Measurements from ENCODE around the gene CIBAR2.
"Not testable (repeated sequence)": the region's sequence is repeated elsewhere in the genome, so short reads cannot be mapped to it uniquely, and the experiment has no call there.

The CIBAR2 gene

DNA sequence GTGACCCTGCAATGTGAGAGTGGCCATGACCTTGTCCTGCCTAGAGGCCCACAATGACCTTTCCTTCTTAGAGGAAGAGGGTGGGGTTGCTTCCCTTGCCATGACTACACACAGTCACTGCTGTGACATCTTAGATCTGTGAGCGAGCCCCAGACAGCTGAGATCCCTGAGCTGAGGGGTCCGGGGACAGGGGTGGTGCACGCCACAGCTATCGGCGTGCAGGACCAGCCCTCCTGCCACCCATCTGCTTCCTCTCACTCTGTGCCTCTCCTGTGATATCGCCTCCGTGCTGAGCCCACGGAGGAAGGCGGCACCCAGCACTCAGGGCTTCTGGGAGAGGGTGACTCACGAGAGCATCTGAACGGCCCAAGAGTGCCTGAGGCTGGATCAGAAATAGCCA is 49.4 kb downstream of the CIBAR2 start:
- DNase-seq (ENCODE audit: low read depth in 2 of 3, low spot score in 2 of 3): no peak

DNA sequence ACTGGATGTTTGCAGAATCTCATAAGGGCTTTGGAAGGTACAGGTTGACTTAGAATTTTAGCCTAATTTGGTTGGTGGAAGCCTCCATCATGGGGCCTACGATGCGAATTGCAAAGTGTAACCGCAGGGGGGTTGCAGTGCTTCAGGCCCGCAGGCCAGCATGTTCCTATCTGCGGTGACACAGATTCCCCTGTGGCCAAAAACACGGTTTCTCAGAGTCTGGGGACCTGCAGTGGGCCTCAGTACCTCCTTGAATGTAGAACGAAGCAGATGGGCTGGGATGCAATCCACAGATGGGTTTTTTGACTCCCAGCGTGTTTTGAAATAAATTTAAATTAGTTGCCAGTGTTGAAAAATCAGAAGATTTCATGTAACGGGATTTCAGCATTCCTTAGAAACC is 49.9 kb downstream of the CIBAR2 start:
- DNase-seq (ENCODE audit: low read depth in 2 of 3, low spot score in 2 of 3): no peak

DNA sequence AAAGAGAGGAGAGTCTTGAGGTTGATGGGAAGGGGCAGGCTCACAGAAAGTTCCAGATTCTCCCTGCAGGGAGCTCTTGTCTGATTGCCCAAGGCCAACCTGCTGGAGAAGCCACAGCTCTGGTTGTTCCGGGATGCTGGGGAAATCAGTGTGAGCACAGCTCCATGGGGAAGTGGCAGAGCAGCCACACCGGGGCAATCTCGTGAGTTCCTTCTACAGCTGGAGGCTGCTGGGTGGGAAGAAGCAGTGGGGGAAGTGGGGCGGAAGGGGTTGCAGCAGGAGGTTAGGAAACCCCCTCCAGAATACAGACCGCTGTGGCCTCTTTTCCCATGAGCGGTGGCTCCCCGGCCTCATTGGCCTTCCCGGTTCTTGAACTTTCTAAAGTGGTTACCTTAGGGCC is 50.7 kb downstream of the CIBAR2 start:
- DNase-seq (ENCODE audit: low read depth in 2 of 3, low spot score in 2 of 3): no peak

DNA sequence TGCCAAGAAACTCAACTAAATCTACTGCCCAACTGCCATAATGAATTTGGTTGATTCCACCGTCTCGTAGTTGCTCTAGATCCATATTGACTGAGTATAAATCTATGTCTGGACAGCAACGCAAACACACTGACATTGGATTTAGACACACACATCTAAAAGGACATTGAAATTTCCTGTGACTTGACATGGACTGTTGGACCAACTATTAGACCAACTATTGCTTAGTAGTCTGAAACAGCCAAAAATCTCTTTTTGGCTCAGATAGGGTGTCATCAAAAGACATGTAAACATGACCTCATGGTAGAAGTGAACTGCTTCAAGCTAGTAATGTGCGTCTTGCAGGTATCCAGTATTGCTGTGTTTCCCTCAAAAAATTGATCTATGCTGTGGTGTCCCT is 53.4 kb downstream of the CIBAR2 start:
- DNase-seq (ENCODE audit: low read depth in 2 of 3, low spot score in 2 of 3): no peak

DNA sequence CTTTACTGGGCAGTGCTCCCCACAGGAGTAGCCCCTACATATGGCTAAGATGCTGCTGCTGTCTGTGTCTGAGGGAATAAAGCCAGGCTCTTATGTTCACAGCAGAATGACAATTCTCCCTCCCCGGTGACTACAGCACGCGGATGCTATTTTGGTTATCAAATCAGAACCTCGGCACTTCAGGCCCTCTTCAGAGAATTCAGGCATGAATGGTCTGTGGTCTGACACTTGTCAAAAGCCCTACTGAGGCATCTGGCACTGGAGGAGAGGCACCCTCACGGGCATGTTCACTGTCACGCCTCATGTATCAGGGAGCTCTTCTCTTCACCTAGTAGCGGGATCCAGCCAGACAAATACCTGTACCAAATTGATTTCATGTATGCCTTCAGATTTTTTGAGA is 54.3 kb downstream of the CIBAR2 start:
- DNase-seq (ENCODE audit: low read depth in 2 of 3, low spot score in 2 of 3): no peak

DNA sequence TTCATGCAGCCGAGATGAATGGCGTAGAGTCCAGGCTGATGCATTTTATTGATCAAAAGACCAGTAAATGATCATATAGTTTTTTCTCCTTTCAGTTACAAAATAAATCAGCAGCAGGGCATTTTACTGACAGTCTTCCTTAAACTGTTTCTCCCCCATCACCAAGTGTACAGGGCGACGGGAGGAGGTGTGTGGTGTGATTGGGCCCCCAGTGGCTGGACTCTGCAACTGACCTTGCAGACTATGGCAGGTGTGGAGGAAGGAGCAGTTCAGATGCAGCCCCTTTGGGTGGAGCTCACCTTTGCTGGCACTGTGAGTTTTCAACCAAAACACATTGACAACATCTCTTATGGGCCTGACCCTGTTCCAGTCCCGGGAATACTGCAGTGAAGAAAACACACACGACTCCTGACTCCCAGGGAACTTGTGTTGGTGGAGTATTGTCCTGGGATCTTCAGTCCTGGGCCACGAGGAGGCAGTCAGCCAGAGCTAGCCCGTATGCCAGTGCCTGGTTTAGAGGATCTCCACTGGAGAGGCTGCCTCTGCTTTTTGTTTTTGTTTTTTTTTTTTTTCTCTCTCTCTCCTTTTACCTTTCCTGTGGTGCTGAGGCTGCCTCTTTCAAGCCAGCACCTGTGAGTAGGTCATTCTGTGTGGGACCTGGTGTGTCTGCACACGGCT is 54.9 kb downstream of the CIBAR2 start:
- DNase-seq (ENCODE audit: low read depth in 2 of 3, low spot score in 2 of 3): no peak

DNA sequence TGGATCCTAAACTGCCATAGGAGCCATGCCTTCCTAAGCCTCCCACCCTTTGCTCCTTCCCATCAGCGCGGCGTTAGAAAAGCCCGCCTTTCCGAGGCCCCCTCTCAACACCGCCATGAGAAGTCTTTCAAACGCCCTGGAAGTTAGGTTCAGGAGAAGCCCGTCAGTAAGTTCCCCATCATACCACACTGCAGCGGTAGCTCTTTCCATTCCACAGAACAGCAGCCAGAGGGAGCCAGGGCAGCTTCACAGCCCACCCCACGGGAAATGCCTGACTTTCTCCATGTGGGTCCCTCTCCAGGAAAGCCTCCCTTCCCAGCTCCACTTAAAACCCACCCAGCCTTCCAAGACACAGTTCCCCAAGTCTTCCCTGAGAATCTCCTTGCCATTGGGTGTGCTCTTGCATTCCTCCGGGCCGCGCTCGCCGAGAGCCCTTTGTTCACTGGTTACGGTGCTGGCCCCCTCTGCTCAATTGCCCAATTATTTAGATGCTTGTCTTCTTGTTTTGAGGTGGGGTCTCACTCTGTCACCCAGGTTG is 56.0 kb downstream of the CIBAR2 start:
- DNase-seq (ENCODE audit: low read depth in 2 of 3, low spot score in 2 of 3): no peak

DNA sequence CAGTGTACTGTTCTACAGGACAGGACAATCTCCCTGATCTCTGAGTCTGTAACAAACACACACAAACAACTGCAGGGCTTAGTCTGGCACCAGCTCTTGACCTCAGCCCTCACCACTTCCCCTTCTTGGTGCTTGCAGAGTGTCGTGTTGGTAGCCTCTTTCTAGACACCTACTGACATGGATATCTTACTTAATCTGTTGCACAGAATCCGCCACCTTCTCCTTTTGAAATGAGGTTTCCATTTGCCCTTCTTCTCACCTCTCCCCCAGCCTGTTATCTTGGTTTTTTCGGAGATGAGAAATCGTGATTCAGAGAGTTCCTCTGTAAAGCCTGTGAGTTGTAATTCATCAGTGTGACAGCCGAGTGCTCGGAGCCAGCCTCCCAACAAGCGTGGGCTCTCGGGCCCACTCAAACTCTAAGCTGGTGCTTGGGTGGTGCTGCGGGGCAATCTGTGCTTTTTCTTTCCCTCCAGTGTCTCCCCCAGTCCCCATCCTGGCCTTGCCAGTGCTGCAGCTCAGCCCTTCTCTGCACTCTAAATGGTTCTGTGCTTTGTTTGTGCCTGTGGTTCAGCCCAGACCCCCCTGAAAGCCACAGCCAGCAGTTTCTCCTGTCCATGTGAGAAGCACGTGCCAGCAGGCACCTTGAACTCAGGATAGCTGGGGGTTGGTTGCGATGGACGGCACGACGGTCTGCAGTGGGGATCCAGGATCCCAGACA is 56.6 kb downstream of the CIBAR2 start:
- DNase-seq (ENCODE audit: low read depth in 2 of 3, low spot score in 2 of 3): peak; percentile 19 to 51 (median 46)

DNA sequence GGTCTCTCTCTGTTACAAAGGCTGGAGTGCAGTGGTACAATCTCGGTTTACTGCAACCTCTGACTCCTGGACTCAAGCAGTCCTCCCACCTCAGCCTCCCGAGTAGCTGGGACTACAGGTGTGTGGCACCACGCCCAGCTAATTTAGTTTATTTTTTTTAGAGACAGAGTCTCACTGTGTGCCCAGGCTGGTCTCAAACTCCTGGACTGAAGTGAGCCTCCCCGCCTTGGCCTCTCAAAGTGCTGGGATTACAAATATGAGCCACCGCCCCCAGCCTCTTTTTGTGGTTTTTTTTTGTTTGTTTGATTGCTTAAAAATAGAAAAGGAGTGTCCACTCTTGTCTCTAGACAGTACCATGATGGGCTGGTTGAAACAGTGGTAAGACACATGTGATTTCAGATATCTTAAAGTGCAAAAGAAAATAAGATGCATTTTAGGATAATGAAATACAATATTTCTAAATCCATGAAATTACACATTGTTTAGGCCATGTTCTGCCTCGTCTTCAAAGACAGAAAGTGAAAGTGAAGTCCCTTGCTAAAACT is 57.3 kb downstream of the CIBAR2 start:
- no peak for DNase-seq (ENCODE audit: low read depth in 2 of 3, low spot score in 2 of 3)

DNA sequence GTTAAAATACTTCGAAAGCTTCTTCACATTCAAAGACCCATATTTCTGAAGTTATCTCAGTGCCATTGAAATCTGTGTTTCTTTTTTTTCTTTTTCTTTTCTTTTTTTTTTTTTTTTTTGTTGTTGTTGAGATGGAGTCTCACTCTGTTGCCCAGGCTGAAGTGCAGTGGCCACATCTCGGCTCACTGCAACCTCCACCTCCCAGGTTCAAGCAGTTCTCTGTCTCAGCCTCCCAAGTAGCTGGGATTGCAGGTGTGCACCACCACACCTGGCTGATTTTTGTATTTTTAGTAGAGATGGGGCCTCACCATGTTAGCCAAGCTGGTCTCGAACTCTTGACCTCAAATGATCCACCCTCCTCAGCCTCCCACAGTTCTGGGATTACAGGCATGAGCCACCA is 58.0 kb downstream of the CIBAR2 start:
- DNase-seq (ENCODE audit: low read depth in 2 of 3, low spot score in 2 of 3): not testable (repeated sequence)

DNA sequence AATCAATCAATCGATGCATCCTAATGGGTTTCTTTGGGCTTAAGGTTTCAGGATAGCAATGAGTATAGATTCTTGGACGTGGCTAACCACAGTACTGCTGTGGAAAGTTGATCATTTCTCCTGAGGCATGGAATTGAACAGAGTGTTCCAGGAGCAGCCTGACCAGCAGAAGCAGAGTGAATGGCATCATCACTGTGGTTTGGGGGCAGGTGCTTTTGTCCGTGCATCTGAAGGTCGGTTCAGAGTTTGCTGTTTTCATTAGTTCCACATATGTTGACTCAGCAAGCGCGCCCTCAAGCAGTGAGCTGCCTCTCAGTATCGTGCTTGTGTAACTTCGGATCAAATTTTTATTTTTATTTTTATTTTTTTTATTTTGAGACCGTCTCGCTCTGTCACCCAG is 59.7 kb downstream of the CIBAR2 start:
- no peak for DNase-seq (ENCODE audit: low read depth in 2 of 3, low spot score in 2 of 3)

DNA sequence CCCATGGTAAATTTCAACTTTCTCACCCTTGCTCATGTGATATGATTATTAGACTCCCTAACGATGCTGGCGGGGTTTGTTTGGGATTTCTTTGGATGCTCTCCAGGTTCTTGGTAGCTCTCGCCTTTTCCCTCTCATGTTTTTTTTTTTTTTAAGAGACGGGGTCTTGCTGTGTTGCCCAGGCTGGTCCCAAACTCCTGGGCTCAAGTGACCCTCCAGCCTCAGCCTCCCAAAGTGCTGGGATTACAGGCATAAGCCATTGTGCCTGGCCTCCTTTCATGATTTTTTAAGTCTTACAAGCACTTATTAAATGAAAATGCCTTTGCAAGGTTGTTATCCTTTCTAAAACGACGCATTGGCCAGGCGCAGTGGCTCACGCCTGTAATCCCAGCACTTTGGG is 60.6 kb downstream of the CIBAR2 start:
- DNase-seq (ENCODE audit: low read depth in 2 of 3, low spot score in 2 of 3): no peak

DNA sequence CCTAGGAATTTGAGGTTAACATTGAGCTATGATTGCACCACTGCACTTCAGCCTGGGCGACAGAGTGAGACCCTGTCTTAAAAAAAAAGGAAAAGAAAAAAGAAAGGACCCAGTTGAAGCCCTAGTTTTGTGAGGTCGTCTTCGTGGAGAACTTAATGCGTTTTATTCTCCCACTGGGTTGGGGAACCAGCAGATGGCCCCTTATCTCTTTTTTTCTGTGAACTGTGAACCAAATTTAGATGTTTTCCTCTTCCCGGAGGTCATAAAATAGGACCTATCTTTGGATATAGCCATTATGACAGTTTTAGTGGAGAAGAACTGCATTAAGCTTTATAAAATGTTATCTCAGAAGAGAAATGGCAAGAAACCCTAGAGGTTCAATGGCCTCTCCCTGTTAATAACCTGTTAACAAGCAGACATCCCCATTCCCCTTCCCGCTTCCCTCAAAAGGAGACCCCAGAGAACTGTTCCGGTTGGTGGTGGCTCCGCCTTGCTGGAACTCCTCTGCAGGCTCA is 61.1 kb downstream of the CIBAR2 start:
- DNase-seq (ENCODE audit: low read depth in 2 of 3, low spot score in 2 of 3): no peak

DNA sequence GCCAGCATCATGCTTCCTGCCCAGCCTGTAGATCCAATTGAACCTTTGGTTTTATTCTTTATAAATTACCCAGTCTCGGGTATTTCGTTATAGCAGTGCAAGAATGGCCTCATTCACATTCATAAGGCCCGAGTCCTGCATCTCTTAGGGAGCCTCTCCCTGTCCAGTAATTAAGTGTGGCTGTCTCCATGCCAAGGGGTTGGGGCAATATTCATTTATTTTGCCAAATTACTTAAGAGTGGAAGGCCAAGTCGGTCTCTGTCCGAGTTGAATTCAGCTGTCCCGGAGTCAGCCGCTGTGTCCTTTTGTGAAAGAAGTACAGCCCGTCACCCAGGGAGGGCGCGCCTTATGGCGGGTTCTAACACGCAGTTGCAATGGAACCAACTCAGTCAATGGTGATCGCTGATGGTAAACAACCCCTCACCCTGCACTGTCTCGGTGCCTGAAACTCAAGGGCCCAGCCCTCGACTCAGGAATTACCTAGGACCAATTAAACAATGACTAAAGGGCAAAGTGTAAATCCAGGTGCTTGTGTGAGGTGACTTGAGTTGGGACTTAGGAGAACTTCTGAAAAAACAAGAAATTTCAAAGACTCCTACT is 62.5 kb downstream of the CIBAR2 start:
- DNase-seq (ENCODE audit: low read depth in 2 of 3, low spot score in 2 of 3): no peak

DNA sequence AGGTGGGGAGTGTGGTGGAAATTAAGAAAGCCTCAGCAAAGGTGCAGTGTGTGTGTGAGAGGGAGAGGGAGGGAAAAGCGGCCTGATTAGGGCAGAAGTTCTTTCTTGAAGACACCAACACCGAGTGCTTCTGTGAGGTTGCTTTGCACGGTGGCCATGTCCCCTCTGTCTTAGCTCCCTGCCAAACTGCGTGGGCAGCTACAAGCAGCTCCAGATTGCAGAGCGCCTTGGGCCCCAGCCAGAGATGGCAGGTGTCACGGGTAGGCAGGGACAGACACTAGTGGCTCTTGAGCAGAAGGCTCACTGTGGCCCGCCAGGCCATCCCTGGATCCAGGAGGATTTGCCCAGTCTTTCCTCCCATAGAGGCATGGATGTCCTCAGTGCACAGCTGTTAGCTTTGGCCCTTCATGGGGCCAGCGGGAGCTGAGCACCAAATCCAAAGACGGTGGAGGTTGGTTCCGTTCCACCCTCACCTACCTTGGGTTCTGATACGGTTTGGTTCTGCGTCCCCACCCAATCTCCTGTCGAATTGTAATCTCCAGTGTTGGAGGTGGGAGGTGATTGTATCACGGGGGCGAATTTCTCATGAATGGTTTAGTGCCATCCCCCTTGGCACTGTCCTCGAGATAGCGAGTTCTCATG is 63.2 kb downstream of the CIBAR2 start:
- no peak for DNase-seq (ENCODE audit: low read depth in 2 of 3, low spot score in 2 of 3)
